ENCODE measurements around the gene LAMC3.

The LAMC3 gene

GRCh38 chr9:130972277-130972956, 36.6 kb upstream of the LAMC3 start:
- TF ChIP-seq CTCF (IDR thresholded peaks at IDR 0.05; ENCODE audit: low read depth, low read length, missing control alignments) = no peak
- no peak overlapping the region for H3K4me3 ChIP-seq (ENCODE audit: low read depth, low read length)
- DNase-seq (ENCODE audit: low read depth) = no peak

GRCh38 chr9:130972957-130973685, 35.9 kb upstream of the LAMC3 start:
- no peak for TF ChIP-seq CTCF (IDR thresholded peaks at IDR 0.05; ENCODE audit: low read depth, low read length, missing control alignments)
- no peak for DNase-seq (ENCODE audit: low read depth)

GRCh38 chr9:130973686-130974281, 35.2 kb upstream of the LAMC3 start:
- DNase-seq (ENCODE audit: low read depth) = no peak
- no peak for TF ChIP-seq CTCF (IDR thresholded peaks at IDR 0.05; ENCODE audit: low read depth, low read length, missing control alignments)
- H3K4me3 ChIP-seq (ENCODE audit: low read depth, low read length) = no peak overlapping the region

More at GRCh38 chr9:130972957-130973685, 35.9 kb upstream of the LAMC3 start:
- no peak overlapping the region for H3K4me3 ChIP-seq (ENCODE audit: low read depth, low read length)

GRCh38 chr9:130974697-130975096, 34.3 kb upstream of the LAMC3 start:
- no peak for DNase-seq (ENCODE audit: low read depth)
- TF ChIP-seq CTCF (IDR thresholded peaks at IDR 0.05; ENCODE audit: low read depth, low read length, missing control alignments) = no peak
- no peak overlapping the region for H3K4me3 ChIP-seq (ENCODE audit: low read depth, low read length)

- no peak overlapping the region for H3K4me3 ChIP-seq (ENCODE audit: low read depth, low read length)
- no peak for TF ChIP-seq CTCF (IDR thresholded peaks at IDR 0.05; ENCODE audit: low read depth, low read length, missing control alignments)
- no peak for DNase-seq (ENCODE audit: low read depth)
Observed at GRCh38 chr9:130975156-130975555, 33.8 kb upstream of the LAMC3 start.

GRCh38 chr9:130975932-130976841, 32.8 kb upstream of the LAMC3 start:
- H3K4me3 ChIP-seq (ENCODE audit: low read depth, low read length) = no peak overlapping the region
- DNase-seq (ENCODE audit: low read depth) = no peak
- TF ChIP-seq CTCF (IDR thresholded peaks at IDR 0.05; ENCODE audit: low read depth, low read length, missing control alignments) = no peak

Measured in GM12864 (cell line).